HL-60 (cell line): ENCODE measurements around the gene SUSD1.

Experiments used
- CTCF ChIP-seq: IDR thresholded peaks from one replicate; pipeline ENCODE4 v1.5.1; 2011; ENCODE audit warnings: low read length, control low read depth, inconsistent platforms; ENCODE audit not compliant: insufficient read depth
- GABPA ChIP-seq: IDR thresholded peaks from 2 replicates; pipeline ENCODE4 v1.6.1; 2012; ENCODE audit warnings: low read depth
- POLR2AphosphoS5 ChIP-seq: IDR thresholded peaks from 2 replicates; pipeline ENCODE4 v1.6.1; 2012; ENCODE audit warnings: low read depth

GRCh38 chr9:112011051-112011620 lies 164.0 kb downstream of the SUSD1 start:
- no peak for TF ChIP-seq CTCF
- TF ChIP-seq GABPA: no peak
- TF ChIP-seq POLR2AphosphoS5: no peak
